ENCODE results near the gene CFAP161.

CFAP161 gene

DNA sequence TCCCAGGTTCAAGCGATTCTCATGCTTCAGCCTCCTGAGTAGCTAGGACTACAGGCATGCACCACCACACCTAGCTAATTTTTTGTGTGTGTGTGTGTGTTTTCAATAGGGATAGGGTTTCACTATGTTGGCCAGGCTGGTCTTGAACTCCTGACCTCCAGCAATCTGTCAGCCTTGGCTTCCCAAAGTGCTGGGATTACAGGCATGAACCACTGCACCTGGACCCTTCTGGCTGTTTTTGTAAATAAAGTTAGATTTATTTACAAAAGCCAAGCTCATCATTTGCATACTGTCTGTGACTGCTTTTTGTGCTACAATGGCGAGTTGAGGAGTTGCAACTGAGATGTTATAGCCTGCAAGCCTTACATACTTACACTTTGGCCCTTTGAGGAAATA is 34.1 kb downstream of the CFAP161 start:
- no peak for DNase-seq (ENCODE audit: extremely low read depth, low read depth)
- TF ChIP-seq, protein P1, sequence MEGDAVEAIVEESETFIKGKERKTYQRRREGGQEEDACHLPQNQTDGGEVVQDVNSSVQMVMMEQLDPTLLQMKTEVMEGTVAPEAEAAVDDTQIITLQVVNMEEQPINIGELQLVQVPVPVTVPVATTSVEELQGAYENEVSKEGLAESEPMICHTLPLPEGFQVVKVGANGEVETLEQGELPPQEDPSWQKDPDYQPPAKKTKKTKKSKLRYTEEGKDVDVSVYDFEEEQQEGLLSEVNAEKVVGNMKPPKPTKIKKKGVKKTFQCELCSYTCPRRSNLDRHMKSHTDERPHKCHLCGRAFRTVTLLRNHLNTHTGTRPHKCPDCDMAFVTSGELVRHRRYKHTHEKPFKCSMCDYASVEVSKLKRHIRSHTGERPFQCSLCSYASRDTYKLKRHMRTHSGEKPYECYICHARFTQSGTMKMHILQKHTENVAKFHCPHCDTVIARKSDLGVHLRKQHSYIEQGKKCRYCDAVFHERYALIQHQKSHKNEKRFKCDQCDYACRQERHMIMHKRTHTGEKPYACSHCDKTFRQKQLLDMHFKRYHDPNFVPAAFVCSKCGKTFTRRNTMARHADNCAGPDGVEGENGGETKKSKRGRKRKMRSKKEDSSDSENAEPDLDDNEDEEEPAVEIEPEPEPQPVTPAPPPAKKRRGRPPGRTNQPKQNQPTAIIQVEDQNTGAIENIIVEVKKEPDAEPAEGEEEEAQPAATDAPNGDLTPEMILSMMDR (IDR thresholded peaks at IDR 0.05; ENCODE audit: low read depth, low read length) = no peak

DNA sequence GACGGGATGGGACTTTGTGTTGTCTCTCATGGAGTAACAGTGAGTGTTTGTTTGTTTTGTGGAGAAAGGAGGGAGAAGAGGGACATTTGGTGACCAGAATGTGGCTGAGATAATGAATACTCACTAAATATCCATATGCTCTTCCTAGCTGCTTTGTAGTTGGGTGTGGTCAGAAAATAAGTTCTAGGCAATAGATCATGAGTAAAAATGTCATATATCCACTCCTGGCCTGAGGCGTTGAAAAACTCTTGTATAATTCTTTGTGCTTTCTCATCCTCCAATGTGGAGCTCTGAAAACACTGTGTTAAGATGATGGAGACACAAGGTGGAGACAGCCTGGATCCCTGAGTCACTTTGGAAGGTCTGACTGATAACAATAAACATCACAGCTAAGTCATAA is 34.6 kb downstream of the CFAP161 start:
- TF ChIP-seq, protein P1 (IDR thresholded peaks at IDR 0.05; ENCODE audit: low read depth, low read length) = no peak
- no peak for DNase-seq (ENCODE audit: extremely low read depth, low read depth)

DNA sequence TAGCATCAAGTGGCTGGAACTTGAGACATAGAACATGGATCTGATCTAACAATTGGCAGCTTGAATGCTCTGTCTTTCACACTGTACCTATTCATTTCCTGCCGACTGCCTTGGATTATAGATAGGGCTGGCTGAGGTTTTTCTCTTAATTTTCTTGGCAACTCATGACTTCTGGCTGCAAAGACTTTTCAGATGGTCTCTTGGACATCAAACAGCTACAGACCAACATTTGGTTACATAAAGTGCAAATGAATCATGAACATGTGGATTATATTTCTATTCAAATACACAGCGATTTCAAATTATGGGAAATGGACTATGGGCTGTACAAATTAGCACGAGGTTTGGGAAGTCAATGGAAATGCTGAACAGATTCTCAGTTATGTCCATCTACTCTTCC is 36.4 kb downstream of the CFAP161 start:
- TF ChIP-seq, protein P1 (IDR thresholded peaks at IDR 0.05; ENCODE audit: low read depth, low read length) = no peak
- no peak for DNase-seq (ENCODE audit: extremely low read depth, low read depth)

DNA sequence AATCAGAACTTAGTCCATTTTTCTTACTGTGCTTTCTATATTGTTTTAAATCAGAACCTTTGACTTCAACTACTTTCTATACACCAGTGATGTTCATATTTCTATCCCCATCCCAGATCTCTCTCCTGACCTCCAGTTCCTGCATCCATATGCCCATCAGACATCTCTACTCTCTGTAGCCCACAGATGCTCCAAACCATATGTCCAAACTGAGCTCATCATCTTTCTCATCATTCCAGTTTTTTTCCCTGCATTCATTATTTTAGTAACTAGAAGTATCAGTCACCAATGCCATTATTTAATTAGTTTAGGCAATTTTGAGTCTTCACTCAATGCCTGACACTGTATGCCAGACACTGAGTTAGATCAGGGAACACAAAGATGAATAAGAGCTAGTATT is 37.2 kb downstream of the CFAP161 start:
- TF ChIP-seq, protein P1 (IDR thresholded peaks at IDR 0.05; ENCODE audit: low read depth, low read length) = no peak
- DNase-seq (ENCODE audit: extremely low read depth, low read depth) = no peak

DNA sequence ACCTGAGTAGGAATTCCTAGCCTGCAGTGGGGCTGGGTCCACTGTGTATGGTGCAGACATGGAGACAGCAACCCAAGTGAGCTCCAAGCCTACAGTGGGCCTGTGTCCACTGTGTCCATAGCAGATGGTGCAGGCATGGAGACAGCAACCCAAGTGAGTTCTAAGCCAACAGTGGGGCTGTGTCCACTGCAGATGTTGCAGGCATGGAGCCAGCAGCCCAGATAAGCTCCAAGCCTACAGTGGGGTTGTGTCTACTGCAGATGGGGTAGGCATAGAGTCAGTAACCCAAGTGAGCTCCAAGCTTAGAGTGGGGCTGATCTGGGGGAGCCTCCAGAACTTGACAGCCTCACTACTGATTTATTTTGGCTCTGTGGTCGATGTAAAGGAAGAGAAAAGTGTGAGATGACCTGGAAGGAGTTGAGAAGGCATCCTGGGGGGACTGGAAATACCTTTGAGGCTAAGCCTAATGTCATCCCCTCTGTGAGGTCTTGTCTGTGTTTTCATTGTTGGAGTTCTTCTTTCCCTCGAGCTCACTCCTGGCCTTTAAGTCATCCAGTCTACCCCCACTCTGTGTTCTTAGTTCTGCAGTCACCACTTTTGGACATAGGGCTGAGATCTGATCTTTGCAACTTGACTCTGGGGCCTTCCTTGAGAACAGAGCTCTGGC is 40.2 kb downstream of the CFAP161 start:
- no peak for DNase-seq (ENCODE audit: extremely low read depth, low read depth)
- TF ChIP-seq, protein P1 (IDR thresholded peaks at IDR 0.05; ENCODE audit: low read depth, low read length) = no peak

DNA sequence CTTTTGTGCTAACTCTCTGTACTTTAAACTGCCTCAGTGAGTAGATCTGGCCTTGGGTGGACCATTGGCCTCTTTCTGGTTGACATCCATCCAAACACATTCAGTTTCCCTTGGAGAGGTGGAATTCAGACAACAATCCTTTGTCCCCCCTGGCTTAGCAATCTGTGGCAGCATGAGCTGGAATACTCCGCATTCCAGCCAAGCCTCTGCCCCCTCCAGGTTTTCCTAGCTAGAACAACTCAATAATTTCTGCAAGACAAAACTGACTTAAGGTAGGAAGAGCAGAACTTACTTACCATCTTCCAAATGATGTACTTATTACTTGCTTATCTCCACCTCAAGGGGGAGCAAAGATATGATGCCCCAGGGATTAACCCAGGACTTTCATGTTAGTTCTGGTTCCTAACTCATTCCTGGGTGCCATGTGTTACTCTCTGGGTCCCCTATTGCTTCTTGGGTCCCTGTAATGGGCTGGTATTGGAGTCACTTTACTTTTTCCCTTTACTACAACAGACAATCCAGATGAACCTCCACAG is 40.8 kb downstream of the CFAP161 start:
- no peak for DNase-seq (ENCODE audit: extremely low read depth, low read depth)

DNA sequence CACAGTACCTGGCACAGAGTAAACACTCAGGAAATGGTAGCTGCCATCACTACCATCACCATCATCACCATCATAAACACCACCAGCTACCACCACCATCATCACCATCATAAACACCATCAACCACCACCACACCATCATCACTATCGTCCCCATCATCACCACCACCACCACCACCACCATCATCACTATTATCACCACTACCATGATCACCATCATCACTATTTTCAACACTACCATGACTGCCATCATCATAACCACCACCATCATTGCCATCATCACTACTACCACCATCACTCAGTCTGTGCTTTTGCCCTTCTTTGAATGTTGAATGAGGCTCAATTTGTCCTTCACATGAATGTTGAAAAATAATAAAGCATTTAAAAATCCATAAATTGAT is 41.4 kb downstream of the CFAP161 start:
- DNase-seq (ENCODE audit: extremely low read depth, low read depth) = no peak
- TF ChIP-seq, protein P1 (IDR thresholded peaks at IDR 0.05; ENCODE audit: low read depth, low read length) = no peak

More for the DNA sequence above, 40.8 kb downstream of the CFAP161 start:
- TF ChIP-seq, protein P1 (IDR thresholded peaks at IDR 0.05; ENCODE audit: low read depth, low read length) = no peak
